Measurements from ENCODE around the gene BRD7. TPM values are rescaled to one million over a fixed set of nuclear protein-coding genes. Genes with fewer than 3 reads are reported as not detected.

The BRD7 gene
- total and polyA plus RNA-seq, 2 of the 13 experiments (the other 11 are each of a cell fraction or from before 2014, with no cell fraction given) = 82.3 to 149 TPM

- TF ChIP-seq ZBTB4 (CRISPR knock-in tag; IDR thresholded peaks at IDR 0.05; ENCODE audit: borderline replicate concordance) (peak; percentile 93; the same call in 1 of the 2 replicates), ZBTB38 (CRISPR knock-in tag; IDR thresholded peaks at IDR 0.05) (peak; percentile 99), ZNF282 (IDR thresholded peaks at IDR 0.05; ENCODE audit: partially characterized antibody) (no peak), ZNF570 (CRISPR knock-in tag; IDR thresholded peaks at IDR 0.05; ENCODE audit: borderline replicate concordance) (no peak), MEF2D (CRISPR knock-in tag; IDR thresholded peaks at IDR 0.05) (peak; percentile 34; the same call in 1 of the 2 replicates), TBX2 (CRISPR knock-in tag; IDR thresholded peaks at IDR 0.05; ENCODE audit: borderline replicate concordance) (no peak; the same call in 1 of the 2 replicates), GATAD2A (CRISPR knock-in tag; IDR thresholded peaks at IDR 0.05) (0 out of 2 replicates have a peak, but pooled peaks have one; percentile 27), ZNF558 (CRISPR knock-in tag; IDR thresholded peaks at IDR 0.05; ENCODE audit: borderline replicate concordance) (no peak), ZNF501 (CRISPR knock-in tag; IDR thresholded peaks at IDR 0.05) (peak; percentile 49), EED (CRISPR knock-in tag; IDR thresholded peaks at IDR 0.05) (0 out of 2 replicates have a peak, but pooled peaks have one; percentile 40), DDIT3 (CRISPR knock-in tag; IDR thresholded peaks at IDR 0.05) (no peak), TEAD3 (CRISPR knock-in tag; optimal IDR thresholded peaks at IDR 0.05; ENCODE audit: borderline replicate concordance) (peak; percentile 28), HIC2 (CRISPR knock-in tag; IDR thresholded peaks at IDR 0.05; ENCODE audit: low read depth) (peak; percentile 66; the same call in 1 of the 2 replicates), ZUFSP (CRISPR knock-in tag; IDR thresholded peaks at IDR 0.05; ENCODE audit: borderline replicate concordance) (no peak), HNF4A (CRISPR knock-in tag; IDR thresholded peaks at IDR 0.05) (peak; percentile 5; the same call in 1 of the 2 replicates), ZNF275 (CRISPR knock-in tag; IDR thresholded peaks at IDR 0.05; ENCODE audit: borderline replicate concordance) (no peak), GLI4 (CRISPR knock-in tag; IDR thresholded peaks at IDR 0.05; ENCODE audit: borderline replicate concordance) (peak; percentile 79; the same call in 1 of the 2 replicates), GMEB2 (CRISPR knock-in tag; IDR thresholded peaks at IDR 0.05; ENCODE audit: low read depth) (no peak), TGIF2 (CRISPR knock-in tag; IDR thresholded peaks at IDR 0.05) (peak; percentile 73; the same call in 1 of the 2 replicates)
Measured at GRCh38 chr16:50372611-50373344, 4.0 kb upstream of the BRD7 start (continued).

Measured in HepG2 (cell line).